ENCODE data around the gene RMND1. TPM values are rescaled to one million over a fixed set of nuclear protein-coding genes. Genes with fewer than 3 reads are reported as not detected.
A peak's percentile ranks its signal among the peaks of the same experiment; 100 is the strongest.

Gene RMND1
- total RNA-seq, 1 experiment from 2014 or later, result 27.0 TPM

- Histone ChIP-seq H3K27ac (ENCODE audit: insufficient read length, low read depth, low read length) (no peak overlapping the region), H3K79me2 (ENCODE audit: insufficient read depth, low read length) (peaks cover 12% of the 10 kb centered on the region; the same call in 1 of the 2 replicates), H3K4me1 (ENCODE audit: insufficient read depth, low read length) (no peaks in the 10 kb centered on the region), H3K27me3 (ENCODE audit: insufficient read depth, low read length) (no peaks in the 10 kb centered on the region), H4K91ac (ENCODE audit: insufficient read length, low read depth, low read length) (no peak overlapping the region), H2BK120ac (ENCODE audit: low read depth, low read length, poor library complexity, severe bottlenecking) (no peak overlapping the region), H3K79me1 (ENCODE audit: insufficient read depth, low read depth, low read length, poor library complexity, severe bottlenecking) (peaks cover 9% of the 10 kb centered on the region), H3K4me2 (ENCODE audit: insufficient read depth, insufficient read length, low read length) (no peak overlapping the region), H3T11ph (ENCODE audit: low read length) (no peak overlapping the region), H4K8ac (replicated peaks; ENCODE audit: insufficient read length, low read depth, low read length) (no peak overlapping the region), H3K56ac (ENCODE audit: insufficient read length, low read depth, low read length) (no peak overlapping the region), H3K4ac (ENCODE audit: low read depth, low read length) (no peak overlapping the region), H3K18ac (ENCODE audit: insufficient read length, low read depth, low read length) (no peak overlapping the region), H3K14ac (ENCODE audit: insufficient read depth, low read length) (no peak overlapping the region), H2BK20ac (ENCODE audit: low read depth, low read length, poor library complexity, severe bottlenecking) (no peak overlapping the region), H3K9me3 (ENCODE audit: control insufficient read depth, low read depth, low read length) (no peaks in the 10 kb centered on the region), H2BK15ac (ENCODE audit: low read depth, low read length) (no peak overlapping the region), H2BK5ac (ENCODE audit: insufficient read length, low read length) (no peak overlapping the region), H4K20me1 (ENCODE audit: control insufficient read depth, insufficient read depth, insufficient read length) (no peaks in the 10 kb centered on the region), H3K9ac (ENCODE audit: extremely low read depth, insufficient read length, low read length) (no peak overlapping the region), H3K23me2 (ENCODE audit: insufficient read length, low read depth, low read length, poor library complexity, severe bottlenecking) (peaks cover 4% of the 10 kb centered on the region), H2BK12ac (ENCODE audit: insufficient read length, low read depth, low read length) (no peak overlapping the region), H2AFZ (ENCODE audit: low read length) (no peak overlapping the region), H2AK5ac (ENCODE audit: insufficient read length, low read length) (no peak overlapping the region), H4K5ac (ENCODE audit: insufficient read length, low read depth, low read length) (no peak overlapping the region), H3K23ac (ENCODE audit: insufficient read length, low read depth, low read length) (no peak overlapping the region)
- H3K4me1 Mint-ChIP-seq, result peaks cover 4 to 11% of the 10 kb centered on the region in 2 experiments
- TF ChIP-seq CTCF (conservative IDR thresholded peaks at IDR 0.05), result no peak
- no peak overlapping the region for H3K4me3 Mint-ChIP-seq
- peak overlapping the region in 1 of 3 experiments; percentile 17; a peak in 2 of 7 replicates for H3K27ac Mint-ChIP-seq
- WGBS (ENCODE audit: extremely low coverage, insufficient read length, low lambda C conversion rate), result no CpG with 5 or more reads among the region's 4 CpGs
- no peak for DNase-seq
- H3K36me3 Mint-ChIP-seq (ENCODE audit: insufficient read depth in 1 of 3, low read depth in 3 of 3), result peaks cover 5 to 34% (median 18%) of the 10 kb centered on the region in 3 experiments; a peak in 5 of 7 replicates
- peaks cover 1% of the 10 kb centered on the region; the same call in 1 of the 2 replicates for H3K27me3 Mint-ChIP-seq (ENCODE audit: low read depth)
- H3K9me3 Mint-ChIP-seq, result peaks cover 1 to 4% of the 10 kb centered on the region in 2 experiments; a peak in 3 of 5 replicates
Observed at GRCh38 chr6:151447237-151447636, 4.7 kb downstream of the RMND1 start.

Data from H9 (cell line).